HL-60 (cell line): ENCODE measurements around the gene DYNC1I1.

ENCODE experiments used
- DNase-seq, 2 experiments: peaks; one replicate each; pipeline ENCODE4 v3.0.0-alpha.2; 2010 to 2020; ENCODE audit warnings: low read depth in 1 of 2, low spot score in 1 of 2
- H3K27ac ChIP-seq: fragments of 250-450 bp; sonication (Bioruptor Pico); replicated peaks from 2 replicates; pipeline ENCODE4 v1.5.1; 2020; ENCODE audit warnings: mild to moderate bottlenecking, moderate library complexity
- H3K27me3 ChIP-seq: fragments of 250-450 bp; sonication (Bioruptor Pico); 2 replicates; pipeline ENCODE4 v1.5.1; 2021; ENCODE audit warnings: mild to moderate bottlenecking, moderate library complexity; ENCODE audit not compliant: insufficient read depth, poor library complexity, severe bottlenecking
- H3K4me3 ChIP-seq: replicated peaks from 2 replicates; pipeline ENCODE4 v1.5.1; 2011; ENCODE audit warnings: mild to moderate bottlenecking, control low read depth, low read length; ENCODE audit not compliant: insufficient read depth
- GABPA ChIP-seq: IDR thresholded peaks from 2 replicates; pipeline ENCODE4 v1.6.1; 2012; ENCODE audit warnings: low read depth
- POLR2AphosphoS5 ChIP-seq: IDR thresholded peaks from 2 replicates; pipeline ENCODE4 v1.6.1; 2012; ENCODE audit warnings: low read depth
- SPI1 ChIP-seq: IDR thresholded peaks from 2 replicates; pipeline ENCODE4 v1.6.1; 2012; ENCODE audit warnings: low read depth, mild to moderate bottlenecking, borderline replicate concordance
- TF ChIP-seq, protein P1 (sequence below): IDR thresholded peaks from 2 replicates; pipeline ENCODE4 v1.6.1; 2012; ENCODE audit warnings: low read depth; ENCODE audit not compliant: insufficient replicate concordance
- TF ChIP-seq, protein P2 (sequence below): IDR thresholded peaks from one replicate; pipeline ENCODE4 v1.5.1; 2011; ENCODE audit warnings: low read length, control low read depth, inconsistent platforms; ENCODE audit not compliant: insufficient read depth

The DYNC1I1 gene

DNA sequence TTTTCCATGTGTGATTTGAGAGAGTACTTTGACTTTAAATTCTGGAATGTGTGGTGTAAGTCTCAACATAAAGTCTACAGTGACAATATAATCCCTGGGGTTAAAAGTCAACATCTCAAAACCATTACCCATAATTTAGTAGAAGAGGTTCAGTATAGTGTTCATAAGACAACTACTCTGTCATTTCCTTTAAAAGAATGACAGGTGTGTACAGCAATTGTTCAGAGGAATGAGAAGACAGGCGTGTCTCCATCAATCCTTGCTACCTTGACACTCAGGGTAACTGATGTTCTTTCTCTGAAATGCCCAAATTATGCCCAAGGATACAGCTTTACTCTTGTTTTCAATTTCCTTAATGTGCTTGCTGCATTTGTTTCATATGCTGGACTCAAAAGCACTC, 256.4 kb downstream of the DYNC1I1 start:
- H3K27ac ChIP-seq: no peak overlapping the region
- no peak for DNase-seq
- H3K27me3 ChIP-seq: peaks cover 2% of the 10 kb centered on the region
- TF ChIP-seq, protein P1, sequence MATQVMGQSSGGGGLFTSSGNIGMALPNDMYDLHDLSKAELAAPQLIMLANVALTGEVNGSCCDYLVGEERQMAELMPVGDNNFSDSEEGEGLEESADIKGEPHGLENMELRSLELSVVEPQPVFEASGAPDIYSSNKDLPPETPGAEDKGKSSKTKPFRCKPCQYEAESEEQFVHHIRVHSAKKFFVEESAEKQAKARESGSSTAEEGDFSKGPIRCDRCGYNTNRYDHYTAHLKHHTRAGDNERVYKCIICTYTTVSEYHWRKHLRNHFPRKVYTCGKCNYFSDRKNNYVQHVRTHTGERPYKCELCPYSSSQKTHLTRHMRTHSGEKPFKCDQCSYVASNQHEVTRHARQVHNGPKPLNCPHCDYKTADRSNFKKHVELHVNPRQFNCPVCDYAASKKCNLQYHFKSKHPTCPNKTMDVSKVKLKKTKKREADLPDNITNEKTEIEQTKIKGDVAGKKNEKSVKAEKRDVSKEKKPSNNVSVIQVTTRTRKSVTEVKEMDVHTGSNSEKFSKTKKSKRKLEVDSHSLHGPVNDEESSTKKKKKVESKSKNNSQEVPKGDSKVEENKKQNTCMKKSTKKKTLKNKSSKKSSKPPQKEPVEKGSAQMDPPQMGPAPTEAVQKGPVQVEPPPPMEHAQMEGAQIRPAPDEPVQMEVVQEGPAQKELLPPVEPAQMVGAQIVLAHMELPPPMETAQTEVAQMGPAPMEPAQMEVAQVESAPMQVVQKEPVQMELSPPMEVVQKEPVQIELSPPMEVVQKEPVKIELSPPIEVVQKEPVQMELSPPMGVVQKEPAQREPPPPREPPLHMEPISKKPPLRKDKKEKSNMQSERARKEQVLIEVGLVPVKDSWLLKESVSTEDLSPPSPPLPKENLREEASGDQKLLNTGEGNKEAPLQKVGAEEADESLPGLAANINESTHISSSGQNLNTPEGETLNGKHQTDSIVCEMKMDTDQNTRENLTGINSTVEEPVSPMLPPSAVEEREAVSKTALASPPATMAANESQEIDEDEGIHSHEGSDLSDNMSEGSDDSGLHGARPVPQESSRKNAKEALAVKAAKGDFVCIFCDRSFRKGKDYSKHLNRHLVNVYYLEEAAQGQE: no peak
- H3K4me3 ChIP-seq: no peak overlapping the region

DNA sequence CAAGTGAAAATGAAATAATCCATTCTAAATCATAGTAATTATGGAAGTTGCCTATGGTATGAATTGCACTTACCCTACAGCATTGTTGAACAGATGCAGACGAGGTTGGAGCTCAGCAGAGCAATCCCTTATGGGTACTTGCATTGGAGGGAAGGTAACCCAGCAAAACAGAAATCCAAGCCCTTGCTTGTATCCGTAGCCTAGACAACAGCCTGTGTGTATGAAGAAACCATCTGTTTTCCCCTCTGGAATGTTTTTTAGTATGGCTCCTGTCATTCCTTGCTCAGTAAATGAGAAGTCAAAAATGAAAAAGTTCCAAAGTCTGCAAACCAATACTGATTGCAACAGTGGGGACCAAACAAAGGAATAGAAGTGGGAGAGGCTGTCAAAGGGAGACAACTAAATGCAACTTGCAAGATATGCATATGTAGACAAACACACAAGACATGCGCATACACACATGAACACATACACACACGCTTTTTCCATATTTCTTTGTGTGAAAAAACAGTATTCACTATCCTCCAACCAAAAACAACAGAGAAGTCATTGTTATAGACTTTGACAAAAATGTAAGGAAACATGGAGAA, 260.8 kb downstream of the DYNC1I1 start:
- no peak overlapping the region for H3K4me3 ChIP-seq
- peaks cover 4% of the 10 kb centered on the region for H3K27me3 ChIP-seq
- TF ChIP-seq GABPA: no peak
- TF ChIP-seq, protein P1: no peak
- TF ChIP-seq POLR2AphosphoS5: no peak
- TF ChIP-seq, protein P2, sequence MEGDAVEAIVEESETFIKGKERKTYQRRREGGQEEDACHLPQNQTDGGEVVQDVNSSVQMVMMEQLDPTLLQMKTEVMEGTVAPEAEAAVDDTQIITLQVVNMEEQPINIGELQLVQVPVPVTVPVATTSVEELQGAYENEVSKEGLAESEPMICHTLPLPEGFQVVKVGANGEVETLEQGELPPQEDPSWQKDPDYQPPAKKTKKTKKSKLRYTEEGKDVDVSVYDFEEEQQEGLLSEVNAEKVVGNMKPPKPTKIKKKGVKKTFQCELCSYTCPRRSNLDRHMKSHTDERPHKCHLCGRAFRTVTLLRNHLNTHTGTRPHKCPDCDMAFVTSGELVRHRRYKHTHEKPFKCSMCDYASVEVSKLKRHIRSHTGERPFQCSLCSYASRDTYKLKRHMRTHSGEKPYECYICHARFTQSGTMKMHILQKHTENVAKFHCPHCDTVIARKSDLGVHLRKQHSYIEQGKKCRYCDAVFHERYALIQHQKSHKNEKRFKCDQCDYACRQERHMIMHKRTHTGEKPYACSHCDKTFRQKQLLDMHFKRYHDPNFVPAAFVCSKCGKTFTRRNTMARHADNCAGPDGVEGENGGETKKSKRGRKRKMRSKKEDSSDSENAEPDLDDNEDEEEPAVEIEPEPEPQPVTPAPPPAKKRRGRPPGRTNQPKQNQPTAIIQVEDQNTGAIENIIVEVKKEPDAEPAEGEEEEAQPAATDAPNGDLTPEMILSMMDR: no peak
- no peak for DNase-seq
- no peak overlapping the region for H3K27ac ChIP-seq

DNA sequence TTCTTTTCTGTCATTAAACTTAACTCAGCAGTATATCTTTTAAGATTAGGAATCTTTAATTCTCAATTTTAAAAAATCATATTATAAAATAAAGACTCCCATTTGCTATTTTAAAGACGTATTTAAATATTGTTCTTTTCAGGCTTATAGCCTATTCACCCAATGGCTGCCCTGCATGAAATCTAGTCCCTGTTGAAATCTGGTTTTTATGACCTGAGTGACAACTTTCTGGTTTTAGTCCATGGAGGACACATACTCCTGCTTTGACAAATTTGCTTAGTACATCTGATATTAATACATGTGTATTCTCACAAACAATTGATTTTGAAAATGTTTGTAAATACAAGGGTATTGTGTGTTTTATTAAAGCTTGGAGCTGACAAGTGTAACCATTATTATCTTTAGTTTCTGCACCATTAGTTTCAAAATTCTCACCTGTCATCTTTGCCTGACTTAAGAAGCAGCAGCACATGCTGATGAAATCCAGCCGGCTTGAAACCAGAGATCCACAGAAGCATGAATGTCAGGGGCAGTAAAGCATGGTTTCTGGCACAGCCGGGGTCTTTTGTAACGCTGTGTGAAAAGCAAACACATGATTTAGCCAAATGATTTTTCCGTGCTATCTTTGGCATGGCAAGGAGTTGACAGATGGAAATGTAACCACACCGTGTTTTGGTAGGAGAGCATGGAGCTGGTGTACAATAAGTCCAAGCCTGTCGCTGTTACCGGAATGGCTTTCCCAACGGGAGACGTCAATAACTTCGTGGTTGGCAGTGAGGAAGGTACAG, 262.8 kb downstream of the DYNC1I1 start:
- no peak for TF ChIP-seq POLR2AphosphoS5
- no peak for TF ChIP-seq SPI1
- TF ChIP-seq, protein P2: no peak
- TF ChIP-seq, protein P1: no peak
- TF ChIP-seq GABPA: no peak
- H3K27ac ChIP-seq: no peak overlapping the region
- DNase-seq: no peak
- H3K4me3 ChIP-seq: no peak overlapping the region
- peaks cover 4% of the 10 kb centered on the region for H3K27me3 ChIP-seq
